Endothelial cell of umbilical vein (primary cell): Measurements from ENCODE around the gene SARS1. TPM values are rescaled to one million over a fixed set of nuclear protein-coding genes. Genes with fewer than 3 reads are reported as not detected.

Experiments used
- BruUV-seq: library from RNA; stranded (reverse); fragments of 400-500 nt; replicated peaks from 2 replicates; lab custom pipeline; 2021; lab: Mats Ljungman, UMichigan
- CTCF ChIA-PET: fragments of 300-600, 350-600 bp; sonication (Branson Sonifier 250); formaldehyde crosslinking; loops from one replicate; lab custom pipeline; 2021; ENCODE audit warnings: antibody characterized with exemption, inconsistent platforms; lab: Charles Lee
- POLR2A ChIA-PET: fragments of 300-600, 350-600 bp; sonication (Branson Sonifier 250); formaldehyde crosslinking; loops from one replicate; lab custom pipeline; 2021; ENCODE audit warnings: antibody characterized with exemption, inconsistent platforms; lab: Charles Lee
- DNase-seq: peaks from one replicate; pipeline ENCODE4 v3.0.0-alpha.2; 2011; ENCODE audit warnings: low read depth, low spot score
- FAIRE-seq: peaks from 2 replicates; lab custom pipeline; 2011; peaks lifted over from hg19 to GRCh38; lab: Jason Lieb, UNC
- H2AFZ ChIP-seq: 2 replicates; pipeline ENCODE4 v1.6.0; 2012; ENCODE audit warnings: low read depth, low read length, control low read depth, inconsistent platforms
- H3K27ac ChIP-seq: 2 replicates; pipeline ENCODE4 v1.5.1; 2011; ENCODE audit warnings: low read depth, mild to moderate bottlenecking, control low read depth, low read length, moderate library complexity; ENCODE audit not compliant: insufficient read depth
- H3K27me3 ChIP-seq, 2 experiments: 2 replicates each; pipeline versions ENCODE4 v1.6.0 to v1.6.1; 2011; ENCODE audit warnings: low read length in 2 of 2, mixed read lengths in 1 of 2; ENCODE audit not compliant: control insufficient read depth in 2 of 2, insufficient read depth in 2 of 2
- H3K36me3 ChIP-seq, 2 experiments: 2 replicates in 1 of 2; 3 replicates in 1 of 2; pipeline ENCODE4 v1.5.1; 2011; ENCODE audit warnings: low read length in 2 of 2, mild to moderate bottlenecking in 1 of 2, moderate library complexity in 1 of 2; ENCODE audit not compliant: control insufficient read depth in 2 of 2, insufficient read depth in 2 of 2; ENCODE audit errors: extremely low read depth in 1 of 2
- H3K4me1 ChIP-seq: 3 replicates; pipeline ENCODE4 v1.5.1; 2011; ENCODE audit warnings: mild to moderate bottlenecking, low read length; ENCODE audit not compliant: control insufficient read depth, insufficient read depth; ENCODE audit errors: extremely low read depth
- H3K4me2 ChIP-seq: 2 replicates; pipeline ENCODE4 v1.6.1; 2011; ENCODE audit warnings: low read length, control low read depth, mixed read lengths; ENCODE audit not compliant: insufficient read depth
- H3K4me3 ChIP-seq, 3 experiments: fragments of 200-600 bp in 1 of 3; sonication (generic), shearing (Covaris generic) in 1 of 3; replicated peaks in 1 of 3; 2 replicates each; pipeline ENCODE4 v1.5.1; 2011 to 2016; ENCODE audit warnings: control low read depth in 3 of 3, low read length in 3 of 3, mild to moderate bottlenecking in 2 of 3, inconsistent platforms in 1 of 3, low read depth in 1 of 3, moderate library complexity in 1 of 3; ENCODE audit not compliant: insufficient read depth in 1 of 3
- H3K79me2 ChIP-seq: 2 replicates; pipeline ENCODE4 v1.6.0; 2012; ENCODE audit warnings: low read length, inconsistent platforms; ENCODE audit not compliant: control insufficient read depth, insufficient read depth
- H3K9ac ChIP-seq: replicated peaks from 2 replicates; pipeline ENCODE3; 2011; ENCODE audit warnings: low read length, control low read depth; ENCODE audit not compliant: insufficient read depth; ENCODE audit errors: extremely low read depth
- H3K9me1 ChIP-seq: replicated peaks from 3 replicates; pipeline ENCODE4 v1.6.0; 2011; ENCODE audit warnings: mild to moderate bottlenecking, low read length; ENCODE audit not compliant: control insufficient read depth, insufficient read depth; ENCODE audit errors: extremely low read depth
- H3K9me3 ChIP-seq: replicated peaks from 2 replicates; pipeline ENCODE4 v1.5.1; 2012; ENCODE audit warnings: low read length, inconsistent platforms; ENCODE audit not compliant: control insufficient read depth, insufficient read depth
- H4K20me1 ChIP-seq: replicated peaks from 2 replicates; pipeline ENCODE3; 2011; ENCODE audit warnings: mild to moderate bottlenecking, low read length; ENCODE audit not compliant: control insufficient read depth, insufficient read depth; ENCODE audit errors: extremely low read depth
- EZH2 ChIP-seq: IDR thresholded peaks from 2 replicates; pipeline ENCODE4 v1.6.1; 2012; ENCODE audit warnings: borderline replicate concordance, low read depth, mild to moderate bottlenecking, moderate library complexity, low read length, inconsistent platforms; ENCODE audit not compliant: severe bottlenecking
- FOS ChIP-seq: IDR thresholded peaks from 2 replicates; pipeline ENCODE4 v1.6.1; 2011; ENCODE audit warnings: mild to moderate bottlenecking, low read length, moderate library complexity, borderline replicate concordance; ENCODE audit not compliant: insufficient read depth
- JUN ChIP-seq: IDR thresholded peaks from 2 replicates; pipeline ENCODE4 v1.6.1; 2011; ENCODE audit warnings: borderline replicate concordance, low read depth; ENCODE audit not compliant: insufficient read length, insufficient read depth
- MAX ChIP-seq: IDR thresholded peaks from 2 replicates; pipeline ENCODE4 v1.6.1; 2011; ENCODE audit not compliant: insufficient read depth, insufficient read length
- MYC ChIP-seq: IDR thresholded peaks from one replicate; pipeline ENCODE4 v1.6.1; 2011; ENCODE audit warnings: mild to moderate bottlenecking, low read depth, low read length
- POLR2A ChIP-seq: IDR thresholded peaks from 2 replicates; pipeline ENCODE4 v1.6.1; 2012; ENCODE audit warnings: low read depth, mild to moderate bottlenecking, control low read depth, low read length
- POLR2AphosphoS5 ChIP-seq: IDR thresholded peaks from 2 replicates; pipeline ENCODE4 v1.6.1; 2012; ENCODE audit warnings: low read depth, mild to moderate bottlenecking, control low read depth, low read length, moderate library complexity; ENCODE audit not compliant: insufficient read depth
- dilution Hi-C: fragments of 300-500 bp; cut with MboI; formaldehyde crosslinking; loops from one replicate; pipeline ENCODE4 v1.15.0; 2019; ENCODE audit warnings: low sequenced_read_pairs; ENCODE audit not compliant: extremely low pct_ligation_motif_present
- intact Hi-C: fragments of 100-400 bp; cut with micrococcal nuclease; formaldehyde crosslinking; loops from one replicate; pipeline ENCODE4 v1.10.0; 2022
- polyA plus RNA-seq, 4 experiments: library from polyadenylated mRNA; depleted of rRNA in 3 of 4; stranded (reverse) in 3 of 4; unstranded in 1 of 4; fragments of >200 nt; gene quantifications; 2 replicates each; pipeline versions ENCODE4 v1.2.1 to v1.2.3, GENCODE V29; 2011 to 2012; ENCODE audit warnings: missing spikeins in 1 of 4
- total RNA-seq: library from RNA; stranded (reverse); gene quantifications from 2 replicates; pipeline ENCODE4 v1.2.3, GENCODE V29; 2021
- TF ChIP-seq, protein P1 (sequence below), 2 donors: IDR thresholded peaks; 1 replicate in 1 of 2; 2 replicates in 1 of 2; pipeline ENCODE4 v1.5.1; 2011; ENCODE audit warnings: low read length in 2 of 2, mild to moderate bottlenecking in 2 of 2, moderate library complexity in 2 of 2, control low read depth in 1 of 2, inconsistent platforms in 1 of 2, low read depth in 1 of 2; ENCODE audit not compliant: insufficient read depth in 1 of 2; ENCODE audit errors: extremely low read depth in 1 of 2

SARS1 gene
- total and polyA plus RNA-seq, 2 donors (not counting 3 experiments of a cell fraction or from before 2014, with no cell fraction given): 110 to 178 TPM

GRCh38 chr1:109239047-109239408, 25.3 kb downstream of the SARS1 start:
- no peaks in the 10 kb centered on the region for H3K79me2 ChIP-seq

More at GRCh38 chr1:109239047-109239408, 25.3 kb downstream of the SARS1 start:
- Histone ChIP-seq H3K9ac (no peak overlapping the region), H3K9me3 (no peaks in the 10 kb centered on the region), H2AFZ (no peak overlapping the region), H3K4me1 (no peaks in the 10 kb centered on the region), H3K36me3 (peaks cover 22 to 35% of the 10 kb centered on the region in 2 experiments), H3K4me2 (no peak overlapping the region), H3K4me3 (no peak overlapping the region), H4K20me1 (no peaks in the 10 kb centered on the region), H3K27ac (no peak overlapping the region), H3K9me1 (no peaks in the 10 kb centered on the region), H3K27me3 (peaks cover 12 to 17% of the 10 kb centered on the region in 2 experiments)
- dilution Hi-C loops: no loop called here
- FAIRE-seq (no peak), DNase-seq (no peak)
- BruUV-seq: no TSS peak
- ChIA-PET POLR2A (interaction anchor here (0.6 kb wide), 1 partner anchor 138 kb away, joined by 7 read pairs; no protein-coding TSS in a partner anchor), CTCF (interaction anchor here (1.0 to 4.8 kb wide), 9 partner anchors 9 to 294 kb away, joined by 3 to 41 read pairs (median 4); partner anchors contain the start of genes CELSR2 and SORT1)
- TF ChIP-seq MAX: no peak
- TF ChIP-seq MYC: no peak
- TF ChIP-seq, protein P1, sequence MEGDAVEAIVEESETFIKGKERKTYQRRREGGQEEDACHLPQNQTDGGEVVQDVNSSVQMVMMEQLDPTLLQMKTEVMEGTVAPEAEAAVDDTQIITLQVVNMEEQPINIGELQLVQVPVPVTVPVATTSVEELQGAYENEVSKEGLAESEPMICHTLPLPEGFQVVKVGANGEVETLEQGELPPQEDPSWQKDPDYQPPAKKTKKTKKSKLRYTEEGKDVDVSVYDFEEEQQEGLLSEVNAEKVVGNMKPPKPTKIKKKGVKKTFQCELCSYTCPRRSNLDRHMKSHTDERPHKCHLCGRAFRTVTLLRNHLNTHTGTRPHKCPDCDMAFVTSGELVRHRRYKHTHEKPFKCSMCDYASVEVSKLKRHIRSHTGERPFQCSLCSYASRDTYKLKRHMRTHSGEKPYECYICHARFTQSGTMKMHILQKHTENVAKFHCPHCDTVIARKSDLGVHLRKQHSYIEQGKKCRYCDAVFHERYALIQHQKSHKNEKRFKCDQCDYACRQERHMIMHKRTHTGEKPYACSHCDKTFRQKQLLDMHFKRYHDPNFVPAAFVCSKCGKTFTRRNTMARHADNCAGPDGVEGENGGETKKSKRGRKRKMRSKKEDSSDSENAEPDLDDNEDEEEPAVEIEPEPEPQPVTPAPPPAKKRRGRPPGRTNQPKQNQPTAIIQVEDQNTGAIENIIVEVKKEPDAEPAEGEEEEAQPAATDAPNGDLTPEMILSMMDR (IDR thresholded peaks at IDR 0.05; ENCODE audit: extremely low read depth in 1 of 2, insufficient read depth in 1 of 2, low read depth in 1 of 2, low read length in 2 of 2): no peak
- no peak for TF ChIP-seq EZH2
- no peak for TF ChIP-seq POLR2A
- no peak for TF ChIP-seq FOS
- TF ChIP-seq POLR2AphosphoS5: no peak
- no peak for TF ChIP-seq JUN
- intact Hi-C loops: no loop called here
